Measurements from ENCODE around the gene MAPKAP1.

Gene MAPKAP1

GRCh38 chr9:125739436-125739835, 32.4 kb upstream of the MAPKAP1 start:
- H3K36me3 ChIP-seq (ENCODE audit: insufficient read depth, low read length): no peaks in the 10 kb centered on the region
- H2AFZ ChIP-seq (ENCODE audit: low read length): no peak overlapping the region
- no peaks in the 10 kb centered on the region for H3F3A ChIP-seq (ENCODE audit: insufficient read depth, low read length)
- H3K27ac ChIP-seq (ENCODE audit: low read depth, low read length, poor library complexity, severe bottlenecking): no peak overlapping the region
- no peak overlapping the region for H3K4me2 ChIP-seq (ENCODE audit: low read length)
- H3K9me3 ChIP-seq (ENCODE audit: low read length): no peaks in the 10 kb centered on the region
- H3K4me1 ChIP-seq (ENCODE audit: insufficient read depth, low read length, severe bottlenecking): no peaks in the 10 kb centered on the region
- no peaks in the 10 kb centered on the region for H4K20me1 ChIP-seq (ENCODE audit: insufficient read depth, low read length)
- H3K9ac ChIP-seq (ENCODE audit: low read length): no peak overlapping the region
- H3K79me2 ChIP-seq (ENCODE audit: insufficient read depth, low read length): no peaks in the 10 kb centered on the region
- no peak overlapping the region for H3K4me3 ChIP-seq (ENCODE audit: low read depth, low read length, poor library complexity, severe bottlenecking)
- no peaks in the 10 kb centered on the region for H3K9me2 ChIP-seq (ENCODE audit: low read depth, low read length)
- TF ChIP-seq CTCF (IDR thresholded peaks at IDR 0.05; ENCODE audit: low read length) (no peak), EZH2 (IDR thresholded peaks at IDR 0.05; ENCODE audit: borderline replicate concordance, low read length) (no peak)
- H3K27me3 ChIP-seq (ENCODE audit: insufficient read depth, low read length): no peaks in the 10 kb centered on the region

GRCh38 chr9:125732562-125732961, 25.6 kb upstream of the MAPKAP1 start:
- Histone ChIP-seq H3K4me3 (ENCODE audit: low read depth, low read length, poor library complexity, severe bottlenecking) (no peak overlapping the region), H2AFZ (ENCODE audit: low read length) (no peak overlapping the region), H3K9ac (ENCODE audit: low read length) (no peak overlapping the region), H3F3A (ENCODE audit: insufficient read depth, low read length) (no peaks in the 10 kb centered on the region), H4K20me1 (ENCODE audit: insufficient read depth, low read length) (no peaks in the 10 kb centered on the region), H3K9me2 (ENCODE audit: low read depth, low read length) (no peaks in the 10 kb centered on the region), H3K4me2 (ENCODE audit: low read length) (no peak overlapping the region), H3K9me3 (ENCODE audit: low read length) (no peaks in the 10 kb centered on the region), H3K27me3 (ENCODE audit: insufficient read depth, low read length) (no peaks in the 10 kb centered on the region), H3K4me1 (ENCODE audit: insufficient read depth, low read length, severe bottlenecking) (no peaks in the 10 kb centered on the region), H3K27ac (ENCODE audit: low read depth, low read length, poor library complexity, severe bottlenecking) (no peak overlapping the region), H3K79me2 (ENCODE audit: insufficient read depth, low read length) (no peaks in the 10 kb centered on the region), H3K36me3 (ENCODE audit: insufficient read depth, low read length) (no peaks in the 10 kb centered on the region)
- TF ChIP-seq CTCF (IDR thresholded peaks at IDR 0.05; ENCODE audit: low read length) (no peak), EZH2 (IDR thresholded peaks at IDR 0.05; ENCODE audit: borderline replicate concordance, low read length) (no peak)

- Histone ChIP-seq H3K79me2 (ENCODE audit: insufficient read depth, low read length) (no peaks in the 10 kb centered on the region), H3K4me2 (ENCODE audit: low read length) (no peak overlapping the region), H4K20me1 (ENCODE audit: insufficient read depth, low read length) (no peaks in the 10 kb centered on the region), H3K9me2 (ENCODE audit: low read depth, low read length) (no peaks in the 10 kb centered on the region), H3F3A (ENCODE audit: insufficient read depth, low read length) (no peaks in the 10 kb centered on the region), H3K27ac (ENCODE audit: low read depth, low read length, poor library complexity, severe bottlenecking) (no peak overlapping the region), H3K9me3 (ENCODE audit: low read length) (no peaks in the 10 kb centered on the region), H3K27me3 (ENCODE audit: insufficient read depth, low read length) (no peaks in the 10 kb centered on the region), H3K4me3 (ENCODE audit: low read depth, low read length, poor library complexity, severe bottlenecking) (no peak overlapping the region), H3K9ac (ENCODE audit: low read length) (no peak overlapping the region), H2AFZ (ENCODE audit: low read length) (no peak overlapping the region), H3K36me3 (ENCODE audit: insufficient read depth, low read length) (no peaks in the 10 kb centered on the region), H3K4me1 (ENCODE audit: insufficient read depth, low read length, severe bottlenecking) (no peaks in the 10 kb centered on the region)
- no peak for TF ChIP-seq EZH2 (IDR thresholded peaks at IDR 0.05; ENCODE audit: borderline replicate concordance, low read length)
- TF ChIP-seq CTCF (IDR thresholded peaks at IDR 0.05; ENCODE audit: low read length): no peak
Measured at GRCh38 chr9:125730168-125730567, 23.2 kb upstream of the MAPKAP1 start.
